Stimulated activated CD4-positive, alpha-beta T cell treated with anti-CD3 and anti-CD28 coated beads, Interleukin-1b, Interleukin-23, amount 100 ng/mL, for 24 hours (primary cell): ENCODE measurements around the gene IL23R.
"Not testable (repeated sequence)": the region's sequence is repeated elsewhere in the genome, so short reads cannot be mapped to it uniquely, and the experiment has no call there.

Experiments used
- DNase-seq, 4 experiments: peaks; one replicate each; pipeline ENCODE4 v3.0.0-alpha.2; 2020; ENCODE audit warnings: low read depth in 4 of 4, low spot score in 1 of 4

The IL23R gene

GRCh38 chr1:67166196-67166595 lies at the start of gene IL23R:
TSS of gene IL23R (plus strand) at chr1:67166454. CDS start at chr1:67168121, 1,667 bp downstream.
- no peak for DNase-seq

- DNase-seq = no peak
Measured at GRCh38 chr1:67118191-67118590, 48.1 kb upstream of the IL23R start.

GRCh38 chr1:67118646-67119045 lies 47.6 kb upstream of the IL23R start:
- no peak for DNase-seq

GRCh38 chr1:67120855-67121619 lies 45.2 kb upstream of the IL23R start:
- DNase-seq = no peak

- no peak for DNase-seq
Measured at GRCh38 chr1:67124455-67124854, 41.8 kb upstream of the IL23R start.

GRCh38 chr1:67126111-67126746 lies 40.0 kb upstream of the IL23R start:
- no peak for DNase-seq

- no peak for DNase-seq
Measured at GRCh38 chr1:67126974-67127373, 39.3 kb upstream of the IL23R start.

GRCh38 chr1:67130673-67131072 lies 35.6 kb upstream of the IL23R start:
- DNase-seq = no peak

GRCh38 chr1:67133177-67133576 lies 33.1 kb upstream of the IL23R start:
- no peak for DNase-seq

- no peak for DNase-seq
Measured at GRCh38 chr1:67134695-67135094, 31.6 kb upstream of the IL23R start, which contains the start of gene C1orf141. TSS of gene C1orf141 (minus strand) at chr1:67134970. CDS start at chr1:67127240, 7,730 bp downstream.

GRCh38 chr1:67135354-67135753 lies 30.9 kb upstream of the IL23R start:
- DNase-seq = no peak

GRCh38 chr1:67137307-67137753 lies 28.9 kb upstream of the IL23R start:
- DNase-seq = no peak

- no peak for DNase-seq
Measured at GRCh38 chr1:67138813-67139499, 27.3 kb upstream of the IL23R start.

GRCh38 chr1:67140460-67140859 lies 25.8 kb upstream of the IL23R start:
- no peak for DNase-seq

- DNase-seq = not testable (repeated sequence)
Measured at GRCh38 chr1:67141832-67142231, 24.4 kb upstream of the IL23R start.

- no peak for DNase-seq
Measured at GRCh38 chr1:67142931-67143330, 23.3 kb upstream of the IL23R start.

GRCh38 chr1:67143966-67144365 lies 22.3 kb upstream of the IL23R start:
- DNase-seq = no peak

- no peak for DNase-seq
Measured at GRCh38 chr1:67144696-67145095, 21.6 kb upstream of the IL23R start.

GRCh38 chr1:67146101-67146500 lies 20.2 kb upstream of the IL23R start:
- DNase-seq = no peak

GRCh38 chr1:67146539-67146938 lies 19.7 kb upstream of the IL23R start:
- DNase-seq = no peak

GRCh38 chr1:67147973-67148372 lies 18.3 kb upstream of the IL23R start:
- not testable (repeated sequence) for DNase-seq
